HepG2 (cell line): ENCODE measurements around the gene PSMC5. TPM values are rescaled to one million over a fixed set of nuclear protein-coding genes. Genes with fewer than 3 reads are reported as not detected.

Source experiments
- ATAC-seq: fragments of 200-7000 bp; cut with Tn5 transposase; 3 replicates; pipeline ENCODE4 v1.9.1; 2020; ENCODE audit warnings: mild to moderate bottlenecking, moderate library complexity
- BruUV-seq: library from RNA; stranded (reverse); fragments of 400-500 nt; replicated peaks from 2 replicates; lab custom pipeline; 2021; lab: Mats Ljungman, UMichigan
- CTCF ChIA-PET: fragments of 300-600 bp; formaldehyde crosslinking; extraction: SDS; loops from one replicate; lab custom pipeline; 2021; ENCODE audit warnings: low total read pairs, inconsistent platforms, low intra/inter-chr PET ratio; lab: Yijun Ruan, JAX
- POLR2A ChIA-PET: fragments of 350-600 bp; sonication (Branson Sonifier 250); formaldehyde crosslinking; loops from one replicate; lab custom pipeline; 2020; ENCODE audit warnings: antibody characterized with exemption, inconsistent platforms; lab: Yijun Ruan, JAX
- DNase-seq: peaks from one replicate; pipeline ENCODE4 v3.0.0-alpha.2; 2015; ENCODE audit warnings: low spot score
- FAIRE-seq: peaks from 3 replicates; lab custom pipeline; 2011; peaks lifted over from hg19 to GRCh38; lab: Jason Lieb, UNC
- H2AFZ ChIP-seq: one replicate; pipeline ENCODE4 v1.6.1; 2011; ENCODE audit warnings: low read length, inconsistent platforms
- H3K27ac ChIP-seq: fragments of 300-600 bp; 3 replicates; pipeline ENCODE4 v1.8.0; 2011; ENCODE audit warnings: mixed run types, mild to moderate bottlenecking, mixed read lengths, low read length, inconsistent platforms; ENCODE audit not compliant: insufficient read depth; ENCODE audit errors: extremely low read length
- H3K27me3 ChIP-seq, 2 experiments: fragments of 200-600 bp in 1 of 2; 2 replicates in 1 of 2; 3 replicates in 1 of 2; pipeline versions ENCODE4 v1.6.0 to v1.8.0; 2011; ENCODE audit warnings: low read length in 2 of 2, mild to moderate bottlenecking in 2 of 2, moderate library complexity in 2 of 2, inconsistent platforms in 1 of 2; ENCODE audit not compliant: insufficient read depth in 2 of 2, control insufficient read depth in 1 of 2
- H3K36me3 ChIP-seq, 2 experiments: fragments of 200-600 bp in 1 of 2; replicated peaks in 1 of 2; 2 replicates in 1 of 2; 3 replicates in 1 of 2; pipeline versions ENCODE4 v1.5.1 to v1.8.0; 2011; ENCODE audit warnings: low read length in 2 of 2, inconsistent platforms in 1 of 2; ENCODE audit not compliant: insufficient read depth in 2 of 2, control insufficient read depth in 1 of 2
- H3K4me1 ChIP-seq: 2 replicates; pipeline ENCODE4 v1.5.1; 2012; ENCODE audit warnings: low read length, inconsistent platforms; ENCODE audit not compliant: insufficient read depth
- H3K4me2 ChIP-seq: 2 replicates; pipeline ENCODE4 v1.6.0; 2011; ENCODE audit warnings: low read depth, low read length, inconsistent platforms
- H3K4me3 ChIP-seq, 3 experiments: fragments of 200-600 bp in 1 of 3; sonication (generic), shearing (Covaris generic) in 1 of 3; replicated peaks in 1 of 3; 2 replicates each; pipeline ENCODE4 v1.5.1; 2011 to 2016; ENCODE audit warnings: low read length in 3 of 3, inconsistent platforms in 2 of 3, low read depth in 2 of 3, mild to moderate bottlenecking in 2 of 3, control low read depth in 1 of 3, mixed read lengths in 1 of 3; ENCODE audit not compliant: insufficient read depth in 1 of 3
- H3K79me2 ChIP-seq: one replicate; pipeline ENCODE4 v1.6.1; 2011; ENCODE audit warnings: low read length, inconsistent platforms; ENCODE audit not compliant: insufficient read depth
- H3K9ac ChIP-seq: 2 replicates; pipeline ENCODE4 v1.6.0; 2011; ENCODE audit warnings: mild to moderate bottlenecking, low read depth, low read length, inconsistent platforms; ENCODE audit not compliant: insufficient read depth
- H3K9me3 ChIP-seq: 2 replicates; pipeline ENCODE4 v1.5.1; 2012; ENCODE audit warnings: mild to moderate bottlenecking, low read length
- H4K20me1 ChIP-seq: 2 replicates; pipeline ENCODE4 v1.6.0; 2011; ENCODE audit warnings: inconsistent platforms, mild to moderate bottlenecking, low read length, moderate library complexity; ENCODE audit not compliant: insufficient read depth
- HNRNPK ChIP-seq: fragments of 200-400 bp; formaldehyde crosslinking; IDR thresholded peaks from 2 replicates; pipeline ENCODE4 v1.6.1; 2018; ENCODE audit warnings: low read length, low read depth, moderate library complexity, mild to moderate bottlenecking; ENCODE audit not compliant: poor library complexity, severe bottlenecking
- MATR3 ChIP-seq: sonication (generic); formaldehyde crosslinking; IDR thresholded peaks from 2 replicates; pipeline ENCODE4 v1.4.0; 2020; ENCODE audit warnings: missing genetic modification reagents
- PAF1 ChIP-seq: IDR thresholded peaks from 2 replicates; pipeline ENCODE4 v1.6.1; 2016; ENCODE audit warnings: missing genetic modification reagents, missing compliant biosample characterization
- POLR2A ChIP-seq, 2 experiments: IDR thresholded peaks; 2 replicates each; pipeline ENCODE4 v1.6.1; 2011; ENCODE audit warnings: low read depth in 2 of 2, low read length in 2 of 2, mild to moderate bottlenecking in 1 of 2, moderate library complexity in 1 of 2; ENCODE audit not compliant: insufficient read depth in 1 of 2
- POLR2AphosphoS5 ChIP-seq: IDR thresholded peaks from 2 replicates; pipeline ENCODE4 v1.6.1; 2012; ENCODE audit warnings: low read depth, low read length
- POLR2G ChIP-seq: fragments of 200-400 bp; formaldehyde crosslinking; IDR thresholded peaks from 2 replicates; pipeline ENCODE4 v1.6.1; 2018; ENCODE audit warnings: mild to moderate bottlenecking, low read depth, low read length, moderate library complexity
- RBFOX2 ChIP-seq: fragments of 200-400 bp; formaldehyde crosslinking; IDR thresholded peaks from 2 replicates; pipeline ENCODE4 v1.6.1; 2017; ENCODE audit warnings: low read depth, mild to moderate bottlenecking, low read length
- RBM22 ChIP-seq: fragments of 200-400 bp; formaldehyde crosslinking; optimal IDR thresholded peaks from 2 replicates; pipeline ENCODE3; 2017; ENCODE audit warnings: mild to moderate bottlenecking, low read length, moderate library complexity
- ZNF672 ChIP-seq: sonication (generic); formaldehyde crosslinking; IDR thresholded peaks from 2 replicates; pipeline ENCODE4 v1.8.1; 2022; ENCODE audit warnings: missing genetic modification reagents
- ZSCAN22 ChIP-seq: sonication (generic); formaldehyde crosslinking; IDR thresholded peaks from 2 replicates; pipeline ENCODE4 v1.4.0; 2020; ENCODE audit warnings: mild to moderate bottlenecking, missing genetic modification reagents
- whole genome bisulfite sequencing: methylation state at CpG from one replicate; pipeline ENCODE4 v1.1.6; 2017; ENCODE audit warnings: low lambda C conversion rate; 5-methylcytosine and 5-hydroxymethylcytosine counted together
- in situ Hi-C: cut with HindIII; loops from 2 replicates; pipeline ENCODE4 v1.10.0; 2017; ENCODE audit warnings: low pct_unique_long_range_greater_than_20kb; ENCODE audit not compliant: extremely low pct_ligation_motif_present
- intact Hi-C: fragments of 100-400 bp; cut with micrococcal nuclease; formaldehyde crosslinking; loops from one replicate; pipeline ENCODE4 v1.10.0; 2022; ENCODE audit not compliant: unreplicated experiment
- polyA plus RNA-seq, 8 experiments: library from polyadenylated mRNA; depleted of rRNA in 3 of 8; stranded (reverse) in 7 of 8; unstranded in 1 of 8; fragments of >200 nt; fragmentation: Illumina TruSeq in 4 of 8; extraction: Trizol in 4 of 8; gene quantifications; 2 replicates each; pipeline versions ENCODE4 v1.2.1 to v1.2.3, GENCODE V29; 2011 to 2016; ENCODE audit warnings: low read depth in 4 of 8, missing spikeins in 1 of 8, mixed read lengths in 1 of 8; ENCODE audit not compliant: insufficient read depth in 1 of 8
- total RNA-seq, 5 experiments: library from RNA; depleted of rRNA; stranded (reverse); fragments of >200 nt; fragmentation: Illumina TruSeq; extraction: Trizol; gene quantifications; 2 replicates each; pipeline ENCODE4 v1.2.3, GENCODE V29; 2016; ENCODE audit warnings: low read depth in 1 of 5
- TF ChIP-seq, protein P1 (sequence below): sonication (generic); formaldehyde crosslinking; IDR thresholded peaks from 2 replicates; pipeline ENCODE4 v1.4.0; 2020; ENCODE audit warnings: missing genetic modification reagents, low read depth, mild to moderate bottlenecking, borderline replicate concordance

The PSMC5 gene
- total and polyA plus RNA-seq, 2 of the 13 experiments (the other 11 are each of a cell fraction or from before 2014, with no cell fraction given) = 35.3 to 128 TPM

DNA sequence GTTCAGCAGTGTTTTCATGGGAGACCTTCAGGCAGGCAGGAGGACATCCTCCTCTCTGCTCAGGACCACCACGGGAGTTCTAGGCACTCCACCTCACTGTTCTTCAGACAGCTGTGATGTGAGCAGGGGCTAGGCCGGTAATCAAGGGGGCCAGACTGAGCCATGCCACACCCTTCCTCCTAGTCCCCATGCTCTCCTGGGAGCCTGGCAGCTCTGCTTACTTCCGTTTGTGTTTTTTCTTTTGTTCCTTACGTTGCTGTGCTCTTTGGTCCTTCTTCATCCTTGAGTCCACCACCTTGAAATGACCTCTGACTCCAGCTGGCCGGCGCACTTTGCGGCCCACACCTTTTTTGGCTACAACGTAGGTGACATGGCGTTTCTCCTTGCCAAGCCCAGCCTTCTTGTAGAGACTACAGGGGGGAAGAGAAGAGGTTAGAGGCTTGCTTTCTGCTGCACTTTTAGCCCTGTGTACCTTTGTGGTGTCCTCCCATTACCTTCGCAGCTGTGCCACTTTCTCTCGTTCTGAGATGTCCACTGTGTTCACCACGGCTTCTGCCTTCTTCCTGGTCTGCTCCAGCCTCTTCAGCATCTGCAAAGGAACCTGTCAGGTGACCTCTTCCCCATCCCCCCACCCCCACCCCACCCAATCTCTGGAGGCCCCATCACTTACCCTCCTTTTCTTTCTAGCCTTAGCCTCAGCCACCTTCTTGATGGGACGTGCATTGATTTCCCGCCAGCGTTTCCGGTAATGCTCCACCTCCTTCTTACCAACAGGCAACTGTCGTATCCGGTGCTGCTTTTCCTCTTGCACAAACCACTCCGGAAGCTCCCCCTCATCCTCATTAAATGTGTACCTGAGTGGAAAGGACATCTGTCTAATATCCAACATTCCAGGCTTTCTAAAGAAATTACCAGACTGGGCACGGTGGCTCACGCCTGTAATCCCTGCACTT is 7.4 kb upstream of the PSMC5 start:
- WGBS = 94% methylated on average over 21 of the region's 21 CpGs
- POLR2A ChIA-PET = interaction anchor here (1.7 kb wide), 1 partner anchor 7 kb away, joined by 10 read pairs; the partner anchor contains the start of genes FTSJ3 and PSMC5
- Histone ChIP-seq H3K9me3 (no peaks in the 10 kb centered on the region), H3K9ac (no peak overlapping the region), H3K27ac (no peak overlapping the region), H3K4me1 (peaks cover 14% of the 10 kb centered on the region; the same call in 1 of the 2 replicates), H3K4me2 (no peak overlapping the region), H4K20me1 (peaks cover 3% of the 10 kb centered on the region; the same call in 1 of the 2 replicates), H3K27me3 (no peaks in the 10 kb centered on the region), H2AFZ (no peak overlapping the region), H3K36me3 (peaks cover 52 to 95% of the 10 kb centered on the region in 2 experiments), H3K4me3 (no peak overlapping the region), H3K79me2 (peaks cover 2% of the 10 kb centered on the region)
- FAIRE-seq (no peak), DNase-seq (no peak), ATAC-seq (peak; percentile 10; the same call in 2 of the 3 replicates)
- TF ChIP-seq ZSCAN22 (CRISPR knock-in tag) (no peak), RBM22 (peak; percentile 99), ZNF672 (CRISPR knock-in tag) (no peak), MATR3 (CRISPR knock-in tag) (no peak), POLR2A (IDR thresholded peaks at IDR 0.05; ENCODE audit: insufficient read depth in 1 of 2, low read depth in 2 of 2, low read length in 2 of 2) (0 out of 4 replicates have a peak, but pooled peaks of 1 of the 2 experiments have one; percentile 3), RBFOX2 (peak; percentile 7; the same call in 1 of the 2 replicates), POLR2G (peak; percentile 48; the same call in 1 of the 2 replicates), POLR2AphosphoS5 (peak; percentile 34; the same call in 1 of the 2 replicates), HNRNPK (peak; percentile 23), PAF1 (peak; percentile 57; the same call in 1 of the 2 replicates)
- TF ChIP-seq, protein P1, sequence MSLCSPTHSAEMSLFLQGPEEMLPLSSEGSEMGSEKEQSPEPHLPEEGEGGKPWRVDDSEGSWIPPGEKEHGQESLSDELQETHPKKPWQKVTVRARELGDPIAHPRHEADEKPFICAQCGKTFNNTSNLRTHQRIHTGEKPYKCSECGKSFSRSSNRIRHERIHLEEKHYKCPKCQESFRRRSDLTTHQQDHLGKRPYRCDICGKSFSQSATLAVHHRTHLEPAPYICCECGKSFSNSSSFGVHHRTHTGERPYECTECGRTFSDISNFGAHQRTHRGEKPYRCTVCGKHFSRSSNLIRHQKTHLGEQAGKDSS (CRISPR knock-in tag) = 0 out of 2 replicates have a peak, but pooled peaks have one; percentile 27
- intact Hi-C loops (no loop called here), in situ Hi-C loops (no loop called here)
- BruUV-seq = TSS peak; percentile 63
- CTCF ChIA-PET = no interaction called here
